Erythroblast (primary cell): Measurements from ENCODE around the gene ZNF784.

Experiments
- GATA1 ChIP-seq: IDR thresholded peaks from 2 replicates; pipeline ENCODE4 v1.6.1; 2011; ENCODE audit warnings: low read depth, mild to moderate bottlenecking, control low read depth, low read length, moderate library complexity
- POLR2A ChIP-seq: IDR thresholded peaks from 2 replicates; pipeline ENCODE4 v1.6.1; 2011; ENCODE audit warnings: mild to moderate bottlenecking, low read length

DNA sequence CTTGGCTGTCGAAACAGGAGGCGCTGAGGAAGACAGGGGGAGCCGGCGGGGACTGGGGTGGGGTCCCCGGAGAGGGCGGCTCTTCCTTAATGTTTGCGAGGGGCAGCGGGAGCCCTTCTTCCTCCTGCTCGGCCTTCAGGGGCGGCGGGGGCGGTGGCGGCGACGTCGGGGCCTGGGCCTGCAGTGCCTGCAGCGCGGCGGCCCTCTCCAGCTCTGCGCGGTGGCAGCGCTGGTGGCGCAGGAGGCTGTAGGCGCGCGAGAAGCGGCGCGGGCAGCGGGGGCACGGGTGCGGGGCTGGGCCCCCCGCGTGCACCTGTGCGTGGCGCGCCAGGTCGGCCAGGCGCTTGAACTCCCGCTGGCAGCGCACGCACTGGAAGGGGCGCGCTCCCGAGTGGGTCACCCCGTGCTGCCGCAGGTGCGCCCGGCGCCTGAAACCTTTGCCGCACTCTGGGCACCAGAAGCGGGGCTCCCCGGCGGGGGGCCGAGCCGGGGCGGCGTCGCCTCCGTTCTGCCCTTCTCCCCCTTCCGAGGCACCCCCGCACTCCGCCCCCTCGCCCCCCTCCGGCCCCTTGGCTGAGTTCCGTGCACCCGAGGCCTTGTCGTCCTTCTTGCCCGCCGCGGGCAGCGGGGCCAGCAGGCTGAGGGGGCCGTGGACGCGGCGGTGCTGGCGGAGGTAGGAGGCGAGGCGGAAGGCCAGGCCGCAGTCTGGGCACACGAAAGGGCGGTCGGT, 46.2 kb downstream of the ZNF784 start:
- TF ChIP-seq POLR2A: no peak
- TF ChIP-seq GATA1: no peak
